ENCODE results near the gene PDLIM5. TPM values are rescaled to one million over a fixed set of nuclear protein-coding genes. Genes with fewer than 3 reads are reported as not detected.
A peak's percentile ranks its signal among the peaks of the same experiment; 100 is the strongest.

The PDLIM5 gene
- total RNA-seq, 2 donors from 2014 or later = 626 to 644 TPM

DNA sequence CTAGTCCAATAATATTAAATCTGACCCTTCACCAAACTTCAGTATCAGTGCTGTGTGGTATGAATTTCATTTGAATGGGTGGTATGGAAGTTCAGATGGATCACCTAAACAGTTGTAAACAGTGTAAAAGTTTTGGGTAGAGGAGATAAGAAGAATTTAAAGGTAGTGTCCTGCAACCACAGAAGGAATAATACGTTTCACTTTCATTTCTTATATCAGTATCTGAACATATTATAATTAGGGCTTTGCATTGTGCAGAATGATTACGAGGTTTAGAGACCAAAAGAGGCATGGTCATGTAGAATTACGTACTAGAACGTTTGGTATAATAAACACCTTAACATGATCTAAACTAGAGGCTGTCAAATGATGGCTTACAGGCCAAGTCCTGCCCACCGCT lies 116.1 kb downstream of the PDLIM5 start:
- intact Hi-C loops (cut with DNase I) = no loop called here
- no peak for ATAC-seq
- DNase-seq = no peak

DNA sequence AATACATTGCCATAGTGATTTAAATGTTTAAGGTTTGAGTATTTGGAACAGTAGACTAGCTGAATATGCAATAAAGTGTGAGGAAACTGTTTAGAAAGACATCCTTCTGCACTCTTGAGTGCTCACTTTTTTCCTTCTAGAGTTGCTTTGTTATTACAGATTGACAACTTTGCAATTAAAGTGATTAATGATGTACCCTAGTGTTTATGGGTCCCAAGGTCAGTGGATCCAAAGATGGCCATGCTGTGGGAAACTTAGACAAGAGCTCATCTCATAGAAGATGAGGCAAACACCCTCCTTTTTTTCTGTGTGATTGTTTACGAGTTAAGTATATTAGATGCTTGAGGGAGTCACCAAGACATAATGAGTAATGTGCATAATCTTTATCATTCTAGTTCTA lies 118.8 kb downstream of the PDLIM5 start:
- no peak for DNase-seq
- ATAC-seq = no peak
- intact Hi-C loops (cut with DNase I) = no loop called here

DNA sequence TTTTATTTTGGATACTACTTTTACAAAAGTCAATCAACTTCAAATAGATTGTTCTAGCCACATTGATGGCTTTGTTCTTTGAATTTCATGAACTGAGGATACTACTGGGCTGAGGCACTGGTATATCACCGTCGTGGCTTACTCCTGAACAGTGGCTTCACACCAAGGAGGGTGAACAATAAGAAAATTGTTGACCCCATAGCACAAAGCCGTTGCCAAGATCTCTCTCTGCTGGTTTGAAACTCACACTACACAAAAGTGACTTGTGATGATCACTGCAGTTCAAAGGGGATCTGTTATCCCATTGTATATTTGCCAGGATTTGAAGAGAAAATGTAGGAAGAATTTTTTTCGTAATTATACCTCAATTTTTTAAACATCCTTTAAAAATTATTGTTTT lies 119.6 kb downstream of the PDLIM5 start:
- intact Hi-C loops (cut with DNase I) = no loop called here
- DNase-seq = no peak
- peak in 1 of 2 donors; percentile 16 for ATAC-seq

DNA sequence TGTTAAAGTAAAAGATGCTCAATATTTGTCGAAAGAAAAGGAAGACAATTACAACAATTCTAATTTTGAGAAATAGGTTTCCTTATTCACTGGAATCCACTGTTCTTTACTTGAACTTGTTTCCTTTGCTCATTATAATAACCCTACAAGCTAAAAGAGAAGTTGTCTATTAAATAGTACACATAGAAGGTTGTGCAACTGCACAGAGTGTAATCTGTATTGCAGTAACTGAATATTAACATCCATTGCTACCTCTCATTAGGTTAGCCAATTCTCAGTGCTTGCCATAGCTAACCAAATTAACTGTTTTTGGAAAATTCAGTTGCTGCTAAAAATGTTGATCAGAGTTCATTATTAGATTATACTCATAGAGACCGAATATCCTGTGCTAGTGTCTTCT lies 120.0 kb downstream of the PDLIM5 start:
- DNase-seq (no peak), ATAC-seq (no peak)
- intact Hi-C loops (cut with DNase I) = no loop called here

DNA sequence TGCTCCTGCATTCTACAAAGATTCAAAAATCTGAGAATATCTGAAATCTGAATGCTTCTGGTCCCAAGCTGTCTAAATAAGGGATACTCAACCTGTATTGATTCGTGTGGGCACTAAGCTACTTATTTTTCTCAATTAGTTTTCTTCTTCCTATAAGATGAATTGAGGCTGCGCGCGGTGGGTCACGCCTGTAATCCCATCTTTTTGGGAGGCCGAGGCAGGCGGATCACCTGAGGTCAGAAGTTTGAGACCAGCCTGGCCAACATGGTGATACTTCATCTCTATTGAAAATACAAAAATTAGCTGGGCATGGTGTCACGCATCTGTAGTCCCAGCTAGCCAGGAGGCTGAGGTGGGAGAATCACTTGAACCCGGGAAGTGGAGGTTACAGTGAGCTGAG lies 122.3 kb downstream of the PDLIM5 start:
- DNase-seq (no peak), ATAC-seq (no peak)
- intact Hi-C loops (cut with DNase I) = no loop called here

DNA sequence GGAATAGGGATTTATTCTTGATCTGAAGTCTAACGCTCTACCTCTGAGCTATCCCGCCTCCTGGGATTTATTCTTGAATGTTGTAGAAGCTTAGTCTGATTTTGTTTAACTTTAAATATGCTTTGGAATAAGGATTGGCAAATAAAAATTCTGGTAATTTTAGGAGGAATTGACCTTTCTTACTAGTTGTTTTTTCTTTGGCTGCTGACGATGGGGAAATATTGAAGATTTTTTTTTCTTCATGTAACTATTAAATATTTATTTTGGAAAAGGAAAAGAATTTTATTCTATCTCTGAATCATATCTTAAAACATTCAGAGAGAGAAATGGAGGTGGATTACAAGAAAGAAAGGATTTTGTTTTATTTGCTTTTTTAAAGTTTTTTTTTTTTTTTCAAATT lies 122.9 kb downstream of the PDLIM5 start:
- no peak for ATAC-seq
- DNase-seq = no peak
- intact Hi-C loops (cut with DNase I) = no loop called here

DNA sequence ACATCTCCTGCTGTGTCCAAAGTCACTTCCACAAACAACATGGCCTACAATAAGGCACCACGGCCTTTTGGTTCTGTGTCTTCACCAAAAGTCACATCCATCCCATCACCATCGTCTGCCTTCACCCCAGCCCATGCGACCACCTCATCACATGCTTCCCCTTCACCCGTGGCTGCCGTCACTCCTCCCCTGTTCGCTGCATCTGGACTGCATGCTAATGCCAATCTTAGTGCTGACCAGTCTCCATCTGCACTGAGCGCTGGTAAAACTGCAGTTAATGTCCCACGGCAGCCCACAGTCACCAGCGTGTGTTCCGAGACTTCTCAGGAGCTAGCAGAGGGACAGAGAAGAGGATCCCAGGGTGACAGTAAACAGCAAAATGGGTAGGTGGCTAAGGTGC lies 123.9 kb downstream of the PDLIM5 start:
- ATAC-seq = peak in 1 of 2 donors; percentile 58
- intact Hi-C loops (cut with DNase I) = no loop called here

DNA sequence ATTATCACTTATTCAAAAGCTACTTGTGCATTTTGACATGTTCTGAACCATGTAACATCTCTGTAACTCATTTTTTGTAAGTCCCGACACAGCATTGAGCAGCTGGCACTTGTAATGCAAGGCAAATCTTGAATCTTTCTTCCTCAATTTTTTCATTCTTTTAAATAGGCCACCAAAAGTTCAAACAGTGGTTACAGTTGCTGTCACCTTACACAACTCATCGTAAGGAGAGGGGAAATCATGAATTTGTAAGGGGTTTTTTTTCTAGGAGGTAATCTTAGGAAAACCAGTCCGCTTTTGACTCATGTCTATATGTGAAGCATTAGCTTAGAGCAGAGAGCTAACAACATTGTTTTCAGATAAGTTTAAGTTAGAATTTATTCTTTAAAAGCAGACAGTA lies 124.5 kb downstream of the PDLIM5 start:
- DNase-seq (no peak), ATAC-seq (peak in 1 of 2 donors; percentile 13)
- intact Hi-C loops (cut with DNase I) = no loop called here

More for the DNA sequence above, 123.9 kb downstream of the PDLIM5 start:
- no peak for DNase-seq

DNA sequence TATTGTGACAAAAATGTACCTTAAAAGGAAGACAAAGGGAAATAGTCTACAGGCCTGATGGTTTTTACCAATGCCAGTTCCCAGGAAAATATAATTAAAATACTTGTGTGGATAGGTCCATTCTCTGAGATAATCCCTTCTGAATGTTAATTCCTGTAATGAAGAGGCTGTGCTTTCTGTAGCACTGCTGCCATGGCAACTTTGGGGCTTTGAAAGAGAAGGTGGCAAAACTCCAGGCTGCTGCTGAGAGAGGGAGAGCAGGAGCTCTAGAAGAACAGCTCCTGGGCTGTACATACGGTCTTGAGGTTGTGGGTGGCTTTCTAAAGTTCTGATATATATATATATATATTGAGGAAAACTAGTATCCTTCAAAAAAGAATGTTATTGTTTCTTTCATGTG lies 125.4 kb downstream of the PDLIM5 start:
- ATAC-seq (peak; percentile 70 to 77), DNase-seq (peak; percentile 59)
- intact Hi-C loops (cut with DNase I) = no loop called here

DNA sequence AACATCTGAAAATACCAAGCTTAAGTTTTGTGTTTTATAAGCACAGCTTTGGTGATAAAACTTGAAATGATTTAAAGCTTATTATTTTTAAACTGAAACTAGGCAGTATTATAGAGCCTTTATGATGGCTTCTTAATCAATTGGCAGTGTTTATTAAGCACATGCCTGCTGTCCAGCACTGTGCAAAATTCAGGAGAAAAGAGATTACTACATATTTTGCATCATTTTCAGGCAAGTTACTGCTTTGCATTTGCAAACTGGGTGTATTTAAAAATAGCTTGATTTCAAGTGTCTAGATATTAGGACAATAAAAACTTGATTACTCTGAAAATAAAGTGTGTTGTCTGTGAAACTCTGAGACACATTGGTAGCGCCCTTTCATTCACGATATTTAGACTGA lies 126.5 kb downstream of the PDLIM5 start:
- no peak for ATAC-seq
- intact Hi-C loops (cut with DNase I) = no loop called here
- DNase-seq = no peak

DNA sequence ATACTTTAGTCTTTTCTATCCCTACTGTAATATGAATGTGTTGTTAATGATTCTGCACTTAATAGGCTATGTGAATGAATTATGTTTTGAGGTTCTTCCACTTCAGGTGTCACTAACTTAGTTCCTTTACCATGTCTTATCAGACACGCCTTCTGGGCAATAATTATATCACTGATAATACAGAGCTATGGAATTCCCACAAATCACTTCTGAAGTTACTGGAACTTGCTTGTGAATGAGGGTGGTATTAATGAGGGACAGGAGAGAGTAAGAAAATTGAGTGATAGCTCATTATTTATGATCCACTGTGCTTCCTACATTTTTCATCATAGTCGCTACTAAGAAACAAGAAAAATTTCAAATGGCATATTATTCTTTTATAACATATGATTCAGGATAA lies 130.0 kb downstream of the PDLIM5 start:
- DNase-seq (no peak), ATAC-seq (no peak)
- intact Hi-C loops (cut with DNase I) = no loop called here

DNA sequence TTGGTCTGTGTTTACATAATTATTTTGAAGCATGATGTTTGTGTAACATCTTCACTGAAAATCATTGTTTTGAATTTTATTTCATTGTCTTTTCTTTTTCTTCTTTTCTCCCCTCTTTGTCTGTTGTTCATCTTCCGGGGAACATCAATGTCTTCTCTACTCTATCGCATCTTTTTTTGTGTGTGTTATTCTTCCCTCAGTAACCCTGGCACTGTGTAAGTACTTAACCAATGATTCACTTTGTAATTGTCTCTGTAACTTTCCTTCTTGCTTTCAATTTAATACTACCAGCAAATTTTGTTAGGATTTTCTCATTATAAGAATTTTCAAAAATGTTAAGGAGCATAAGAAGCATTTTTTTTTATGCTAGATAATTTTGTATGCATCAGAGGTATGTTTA lies 130.8 kb downstream of the PDLIM5 start:
- peak in 1 of 2 donors; percentile 72 for ATAC-seq
- DNase-seq = no peak
- intact Hi-C loops (cut with DNase I) = no loop called here

DNA sequence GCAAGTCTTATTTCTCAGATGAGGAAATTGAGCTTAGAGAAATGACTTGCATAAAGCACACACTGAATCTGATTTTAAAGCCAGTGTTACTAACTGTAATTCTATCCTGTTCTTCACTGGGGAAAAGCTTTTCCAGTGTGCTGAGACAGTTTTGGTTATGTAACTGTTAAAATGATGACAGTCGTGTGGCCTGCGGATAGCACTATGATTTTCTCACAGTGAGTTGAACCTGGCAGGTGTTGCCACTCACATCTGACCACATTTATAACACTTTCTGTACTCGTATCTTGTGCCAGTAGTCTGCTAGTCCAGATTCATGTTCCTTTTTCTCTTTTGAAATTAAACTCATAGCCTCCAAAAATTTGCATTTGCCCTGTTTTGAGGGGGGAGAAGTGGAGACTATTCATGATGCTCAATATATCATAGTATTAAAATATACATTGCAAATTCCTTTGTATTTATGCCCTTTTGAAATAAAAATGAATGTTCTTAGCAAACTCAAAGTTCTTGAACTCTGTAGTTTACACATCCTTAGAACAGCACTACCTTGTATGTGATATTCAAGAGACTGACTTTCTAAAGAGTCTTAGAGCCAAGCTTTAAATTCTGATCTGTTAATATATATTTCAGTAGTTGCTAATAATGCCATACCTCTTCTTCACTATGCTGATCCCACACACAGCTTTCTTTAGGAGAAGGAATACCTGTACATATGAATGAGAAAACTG lies 132.3 kb downstream of the PDLIM5 start:
- intact Hi-C loops (cut with DNase I) = no loop called here
- DNase-seq = no peak
- ATAC-seq = no peak

DNA sequence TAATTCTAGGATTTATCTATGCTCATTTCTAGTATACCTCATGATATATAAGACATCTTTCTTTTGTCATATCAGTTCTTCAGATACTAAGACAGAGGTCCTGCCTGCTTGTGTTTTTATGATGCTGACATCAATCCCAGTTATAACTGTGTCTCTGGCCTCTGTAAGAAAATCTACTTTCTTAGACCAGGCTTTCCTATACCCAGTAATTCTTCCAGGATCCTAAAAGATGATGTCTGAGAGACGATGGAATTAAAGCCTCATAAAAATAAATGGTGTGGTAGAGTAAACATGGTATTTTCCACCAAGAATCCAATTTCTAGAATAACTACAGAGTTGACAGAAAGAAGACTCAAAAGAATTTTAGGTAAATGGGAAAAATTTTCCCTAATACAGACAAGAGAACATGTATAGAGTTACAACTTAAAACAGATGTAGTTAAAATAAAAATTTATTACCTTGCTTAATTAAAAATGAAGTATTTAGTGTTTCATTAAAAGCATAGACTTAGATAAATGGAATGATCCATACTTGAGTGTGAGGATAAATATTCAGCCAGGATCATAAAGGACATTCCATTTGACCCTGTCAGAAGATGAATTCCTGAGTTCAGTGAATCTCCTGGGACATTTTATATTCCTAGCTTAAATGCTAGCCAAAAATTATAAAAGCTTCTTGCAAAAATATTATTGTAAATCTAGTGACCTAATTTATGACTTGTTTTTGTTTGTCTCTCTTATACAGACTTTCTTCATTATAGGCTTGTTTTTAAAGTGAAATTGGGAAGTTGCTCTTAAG lies 137.4 kb downstream of the PDLIM5 start:
- intact Hi-C loops (cut with DNase I) = no loop called here
- DNase-seq (no peak), ATAC-seq (no peak)

DNA sequence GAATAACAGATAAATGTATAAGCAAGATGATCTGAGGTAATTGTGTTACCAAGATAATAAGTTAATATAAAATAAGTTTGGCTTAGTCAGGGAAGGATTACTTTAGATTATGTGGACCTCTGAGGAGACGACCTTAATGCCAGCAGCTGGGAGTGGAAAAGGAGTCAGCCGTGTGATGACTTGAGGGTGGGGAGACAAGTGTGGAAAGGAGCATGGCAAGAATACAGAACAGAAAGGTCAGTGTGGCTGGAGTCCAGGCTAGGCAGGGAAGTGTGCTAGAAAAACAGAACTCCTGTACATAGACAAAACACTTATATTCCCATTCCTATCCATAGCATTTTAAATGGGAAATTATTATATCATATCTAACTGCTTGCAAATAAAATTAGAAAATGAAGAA lies 138.8 kb downstream of the PDLIM5 start:
- no peak for DNase-seq
- peak; percentile 55 to 66 for ATAC-seq
- intact Hi-C loops (cut with DNase I) = loop anchor here in 1 of 2 donors (10.0 kb wide), 2 partner anchors 136 to 186 kb away; partner anchors contain the start of gene PDLIM5

DNA sequence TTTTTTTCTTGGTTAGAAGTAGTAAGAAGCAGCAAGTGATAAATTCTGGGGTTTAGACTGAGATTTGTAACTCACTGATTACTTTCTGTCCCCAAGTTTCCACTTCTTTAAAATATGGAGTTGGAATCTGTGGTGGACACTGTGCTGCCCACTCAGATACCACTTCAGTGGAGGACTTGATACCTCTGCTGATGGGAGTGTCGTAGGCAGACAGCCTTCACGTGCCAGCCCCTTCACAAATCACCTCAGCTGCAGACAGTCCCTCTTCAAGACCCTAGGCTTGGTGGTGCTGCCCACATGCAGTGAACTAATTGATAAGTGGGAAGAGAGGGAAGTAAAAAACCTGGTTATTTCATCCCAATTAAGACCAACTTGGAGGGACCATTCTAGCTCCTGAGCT lies 139.5 kb downstream of the PDLIM5 start:
- intact Hi-C loops (cut with DNase I) = loop anchor here in 1 of 2 donors (10.0 kb wide), 2 partner anchors 136 to 186 kb away; partner anchors contain the start of gene PDLIM5
- ATAC-seq = peak; percentile 28 to 45

DNA sequence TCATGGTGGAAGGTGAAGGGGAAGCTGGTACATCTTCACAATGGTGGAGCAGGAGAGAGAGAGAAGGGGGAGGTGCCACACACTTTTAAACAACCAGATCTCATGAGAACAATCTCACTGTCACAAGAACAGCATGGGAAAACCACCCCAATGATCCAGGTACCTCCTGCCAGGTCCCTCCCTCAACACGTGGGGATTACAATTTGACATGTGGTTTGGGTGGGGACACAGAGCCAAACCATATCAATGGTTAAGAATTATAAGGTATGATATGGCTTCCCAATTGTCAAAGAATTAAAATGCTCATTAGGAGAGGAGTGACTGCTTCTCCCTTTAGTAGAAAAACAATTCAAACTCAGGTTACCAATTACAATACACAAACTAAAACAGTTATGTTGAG lies 143.3 kb downstream of the PDLIM5 start:
- intact Hi-C loops (cut with DNase I) = loop anchor here (5.0 to 10.0 kb wide), 3 partner anchors 140 to 190 kb away; partner anchors contain the start of gene PDLIM5 (in 1 of the 2)
- ATAC-seq (no peak), DNase-seq (no peak)

More for the DNA sequence above, 139.5 kb downstream of the PDLIM5 start:
- DNase-seq = no peak

DNA sequence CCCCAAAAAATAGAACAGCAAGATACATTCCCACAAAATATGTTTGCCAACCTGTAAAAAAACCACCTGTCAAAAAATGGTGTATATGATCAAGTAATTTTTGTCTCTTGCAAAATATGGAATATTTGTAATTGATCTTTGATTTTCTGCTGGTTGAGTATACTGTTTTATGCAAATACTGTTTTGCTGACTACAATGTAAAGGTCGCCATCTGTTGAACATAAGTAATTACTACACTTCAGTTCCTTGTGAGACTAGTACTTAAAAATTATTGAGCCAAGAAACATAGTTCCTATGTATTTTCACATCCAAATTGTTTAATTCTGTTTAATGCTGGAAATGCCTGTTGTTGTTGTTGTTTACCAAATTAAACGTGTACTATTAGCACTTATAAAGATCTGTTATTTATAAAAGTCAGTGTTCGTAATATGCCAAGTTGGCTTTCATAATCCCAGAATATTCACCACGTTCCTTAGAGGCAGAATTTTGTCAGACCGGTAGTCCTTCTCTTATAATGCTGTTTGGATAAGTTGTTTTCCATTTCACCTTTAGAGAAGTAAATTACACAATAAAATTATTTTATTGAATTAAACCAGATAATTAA lies 144.2 kb downstream of the PDLIM5 start:
- intact Hi-C loops (cut with DNase I) = loop anchor here (5.0 to 10.0 kb wide), 3 partner anchors 141 to 191 kb away; partner anchors contain the start of gene PDLIM5 (in 1 of the 2)
- peak in 1 of 2 donors; percentile 29 for ATAC-seq
- no peak for DNase-seq

DNA sequence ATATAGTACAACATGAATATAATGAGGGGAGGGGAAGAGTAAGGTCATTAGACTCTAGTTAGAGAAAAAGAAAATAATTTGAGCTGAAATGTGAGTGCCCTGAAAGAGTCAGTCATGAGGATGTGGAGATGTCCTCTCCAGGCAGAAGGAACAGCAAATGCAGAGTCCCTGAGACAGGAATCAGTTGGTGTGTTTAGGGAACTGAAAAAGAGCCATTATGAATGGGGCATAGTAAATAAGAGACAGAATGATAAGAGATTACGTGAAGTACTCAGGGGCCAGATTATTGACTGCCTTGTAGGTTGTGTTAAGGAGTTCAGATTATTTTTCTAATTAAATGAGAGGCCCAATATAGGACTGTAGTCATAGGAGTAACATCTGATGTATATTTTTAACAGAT lies 147.0 kb downstream of the PDLIM5 start:
- ATAC-seq (no peak), DNase-seq (no peak)
- intact Hi-C loops (cut with DNase I) = loop anchor here (5.0 to 10.0 kb wide), 3 partner anchors 144 to 194 kb away; partner anchors contain the start of gene PDLIM5 (in 1 of the 2)
